ENCODE data around the gene C20orf144.

Gene C20orf144

DNA sequence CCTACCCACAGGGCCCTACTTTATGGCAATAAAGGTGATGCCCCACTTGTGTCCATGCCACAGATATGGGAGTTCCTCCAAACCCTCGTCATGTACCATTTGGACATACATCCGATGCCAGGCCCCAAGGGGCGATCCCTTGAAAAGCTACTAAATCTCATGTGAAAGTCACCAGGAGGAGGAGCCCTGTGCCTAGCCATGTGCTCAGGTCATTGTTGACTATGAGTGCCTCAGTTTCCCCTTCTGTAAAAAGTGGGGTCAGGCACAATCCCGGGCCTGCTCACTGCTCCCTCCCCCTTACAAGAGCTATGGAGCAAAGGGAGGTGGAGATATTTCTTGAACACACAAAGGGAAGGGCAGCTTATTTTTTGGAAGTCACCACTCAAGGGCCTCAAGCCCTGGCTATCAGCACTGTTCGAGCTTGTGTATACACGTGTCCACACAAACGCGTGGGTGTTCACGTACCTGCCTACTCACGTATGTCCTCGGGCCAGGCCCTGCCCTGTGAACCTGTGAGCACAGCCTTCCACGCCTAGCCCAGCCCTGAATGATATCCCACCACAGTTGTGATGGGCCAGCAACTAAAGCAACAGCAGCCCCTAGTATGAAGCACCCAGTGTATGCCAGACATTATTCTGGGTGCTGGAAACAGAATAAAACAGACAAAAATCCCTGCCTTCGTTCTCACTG lies 6.5 kb downstream of the C20orf144 start:
- Mint-ChIP-seq H3K27ac (peak overlapping the region; percentile 17), H3K4me1 (peaks cover 37% of the 10 kb centered on the region), H3K9me3 (no peaks in the 10 kb centered on the region), H3K4me3 (peak overlapping the region; percentile 85), H3K36me3 (no peaks in the 10 kb centered on the region), H3K27me3 (no peaks in the 10 kb centered on the region)

DNA sequence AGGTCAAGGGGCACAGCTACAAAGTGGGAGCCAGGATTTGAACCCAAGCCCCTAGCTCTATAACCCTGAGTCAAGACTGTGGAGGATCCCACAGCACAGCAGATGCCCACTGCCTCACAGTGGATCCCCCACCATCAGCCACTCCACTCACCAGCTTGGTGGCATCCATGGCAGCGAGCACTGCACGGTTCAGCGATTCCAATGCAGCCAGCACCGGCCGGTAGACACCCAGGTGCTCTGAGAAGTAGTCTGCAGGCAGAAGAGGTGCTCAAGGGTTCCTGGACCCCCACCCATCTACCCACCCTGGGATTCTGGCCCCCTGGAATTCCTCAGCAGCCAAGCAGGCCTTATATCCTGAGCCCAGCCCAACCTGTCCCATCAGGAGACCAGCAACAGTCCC lies 7.1 kb downstream of the C20orf144 start:
- Mint-ChIP-seq H3K27ac (no peak overlapping the region), H3K4me1 (peaks cover 37% of the 10 kb centered on the region), H3K36me3 (no peaks in the 10 kb centered on the region)

DNA sequence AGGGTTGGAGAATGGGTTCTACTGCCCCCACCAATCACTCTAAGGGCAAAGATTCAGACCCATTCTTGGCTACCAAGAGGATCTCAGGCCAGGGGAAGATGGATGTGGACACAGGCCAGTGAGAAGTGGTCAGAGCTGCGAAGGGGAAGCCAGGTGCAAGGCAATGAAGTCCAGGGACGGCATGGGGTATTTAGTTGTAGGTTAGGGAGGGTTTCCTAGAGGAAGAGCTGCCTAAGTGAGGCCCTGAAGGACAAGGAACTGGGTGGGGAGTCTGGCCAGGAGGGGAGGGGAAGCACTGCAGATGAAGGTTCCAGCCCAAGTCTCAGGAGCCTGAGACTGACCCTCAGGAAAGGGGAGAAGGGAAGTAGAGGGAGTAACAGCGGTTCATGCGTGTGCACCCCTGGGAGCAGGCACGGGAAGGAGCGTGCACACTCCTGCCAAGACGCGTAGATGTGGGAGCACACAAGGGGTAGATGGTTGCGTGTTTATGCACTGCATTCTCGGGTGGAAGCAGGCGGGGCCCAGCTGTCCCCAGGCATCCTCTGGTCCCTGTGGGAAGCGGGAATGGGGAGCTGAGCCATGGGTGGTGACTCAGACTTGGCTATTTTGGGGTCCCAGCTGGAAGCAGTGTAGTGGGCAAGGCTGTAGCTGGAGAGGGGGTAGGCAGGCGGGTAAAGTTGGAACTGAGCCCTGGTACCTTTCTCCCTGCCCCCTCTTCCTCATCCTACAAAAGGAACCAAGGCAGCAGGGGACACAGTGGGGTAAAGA lies 7.9 kb downstream of the C20orf144 start:
- Mint-ChIP-seq H3K27ac (no peak overlapping the region), H3K36me3 (no peaks in the 10 kb centered on the region), H3K4me3 (no peak overlapping the region), H3K4me1 (peaks cover 32% of the 10 kb centered on the region), H3K9me3 (no peaks in the 10 kb centered on the region), H3K27me3 (no peaks in the 10 kb centered on the region)

More for the DNA sequence above, 7.1 kb downstream of the C20orf144 start:
- no peaks in the 10 kb centered on the region for H3K9me3 Mint-ChIP-seq
- H3K27me3 Mint-ChIP-seq = no peaks in the 10 kb centered on the region
- H3K4me3 Mint-ChIP-seq = no peak overlapping the region

DNA sequence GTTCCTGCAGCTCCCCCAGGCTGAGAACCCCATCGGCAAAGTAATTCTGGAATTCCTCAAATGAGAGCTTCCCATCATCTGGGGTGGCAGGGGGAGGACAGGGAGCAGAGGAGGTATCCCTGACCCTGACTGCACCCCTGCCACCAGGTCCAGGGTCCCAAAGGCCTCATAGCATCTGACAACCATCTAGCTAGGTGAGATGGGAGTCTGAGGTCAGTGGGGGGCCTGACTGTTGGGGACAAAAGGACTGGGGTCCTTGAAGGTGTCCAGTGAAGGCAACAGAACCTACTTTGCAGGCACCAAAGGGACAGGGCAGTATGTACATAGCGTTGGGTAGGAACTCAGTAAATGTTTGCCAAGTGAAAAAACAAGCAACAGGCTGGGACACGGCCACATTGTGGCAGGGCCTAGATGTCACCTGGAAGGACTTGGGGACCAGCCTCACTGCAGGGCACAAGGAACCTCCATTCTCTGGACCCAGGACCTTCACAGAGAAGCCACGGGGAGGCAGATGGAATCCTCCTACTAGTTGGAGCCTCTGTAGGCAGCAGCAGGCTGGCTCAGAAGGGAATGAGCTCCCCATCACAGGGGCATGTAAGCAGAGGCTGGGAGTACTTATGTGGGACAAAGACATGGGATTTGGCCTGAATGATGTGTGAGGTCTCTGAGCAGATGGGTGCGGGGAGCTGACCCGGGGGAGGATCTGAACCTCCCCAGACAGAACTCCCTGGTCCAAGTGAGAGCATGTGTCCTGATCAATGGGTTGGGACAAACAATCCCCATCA lies 8.8 kb downstream of the C20orf144 start:
- Mint-ChIP-seq H3K27ac (no peak overlapping the region), H3K4me3 (no peak overlapping the region), H3K4me1 (peaks cover 31% of the 10 kb centered on the region), H3K9me3 (no peaks in the 10 kb centered on the region), H3K36me3 (no peaks in the 10 kb centered on the region), H3K27me3 (no peaks in the 10 kb centered on the region)

DNA sequence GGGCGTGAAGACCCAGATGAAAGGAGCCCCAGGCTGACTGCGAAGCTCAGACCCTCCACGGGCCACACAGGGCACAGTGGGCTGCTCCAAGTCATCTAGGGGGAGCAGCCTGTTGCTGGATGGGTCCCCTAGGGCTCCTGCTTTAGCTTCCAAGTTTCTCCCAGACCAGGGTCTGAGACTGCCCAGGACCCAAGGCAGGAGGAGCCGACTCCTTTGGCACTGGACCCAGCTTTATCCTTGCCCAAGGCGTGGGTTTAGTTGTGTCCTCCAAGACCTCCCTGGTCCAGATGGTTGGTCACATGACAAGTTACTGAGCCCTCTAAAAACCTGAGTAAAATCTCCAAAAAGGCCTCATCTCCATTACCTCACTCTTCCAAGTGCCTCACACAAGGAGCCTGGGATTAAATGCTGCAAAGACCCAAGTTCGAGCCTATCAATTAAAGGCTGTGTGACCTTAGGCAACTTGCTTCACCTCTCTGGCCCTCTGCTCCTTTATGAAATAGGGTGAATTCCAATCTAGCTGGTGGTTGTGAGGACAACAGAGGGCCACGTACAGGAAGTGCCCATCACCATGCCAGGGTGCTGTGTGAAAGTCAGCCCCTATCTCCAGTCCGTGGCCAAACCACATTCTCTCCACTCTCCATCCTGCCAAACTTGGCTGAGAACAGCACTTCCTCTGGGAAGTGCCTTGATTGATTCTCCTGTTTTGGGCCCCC lies 9.6 kb downstream of the C20orf144 start:
- Mint-ChIP-seq H3K4me3 (no peak overlapping the region), H3K9me3 (no peaks in the 10 kb centered on the region), H3K4me1 (peaks cover 29% of the 10 kb centered on the region), H3K36me3 (no peaks in the 10 kb centered on the region), H3K27me3 (no peaks in the 10 kb centered on the region), H3K27ac (peak overlapping the region; percentile 35)

DNA sequence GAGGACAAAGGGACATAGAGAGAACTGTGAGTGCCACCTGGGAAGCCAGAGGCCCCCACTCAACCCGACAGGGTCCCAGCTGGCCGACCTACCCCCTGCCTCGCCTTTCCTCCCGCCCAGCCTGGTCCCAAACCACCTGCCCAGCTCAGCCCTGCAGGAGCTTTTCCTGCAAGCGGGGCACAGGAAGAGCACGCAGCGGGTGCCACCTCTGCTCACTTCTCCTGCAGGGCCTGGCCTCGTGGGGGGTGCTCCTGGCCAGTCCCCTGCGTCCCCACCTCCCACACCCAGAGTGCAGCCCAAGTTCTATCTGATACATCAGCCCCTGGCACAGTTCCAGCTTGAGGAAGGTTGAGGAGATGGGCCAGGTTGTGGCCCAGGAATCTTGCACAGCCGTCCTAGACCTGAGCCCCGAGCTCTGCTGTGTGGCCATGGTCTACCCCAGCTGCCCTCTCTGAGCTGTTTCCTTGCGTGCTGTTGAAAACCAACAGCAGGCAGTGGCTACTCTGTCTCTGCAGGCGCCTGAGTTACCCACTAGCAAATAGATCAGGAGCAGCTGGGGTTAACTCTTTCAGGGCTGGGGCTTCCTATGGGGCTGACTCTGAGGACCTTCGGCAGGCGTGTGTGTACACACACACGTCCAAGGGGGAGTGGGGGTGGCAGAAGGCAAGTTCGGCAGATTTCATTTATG lies 10.4 kb downstream of the C20orf144 start:
- Mint-ChIP-seq H3K27ac (peak overlapping the region; percentile 74), H3K4me3 (peak overlapping the region; percentile 68), H3K27me3 (no peaks in the 10 kb centered on the region), H3K4me1 (peaks cover 30% of the 10 kb centered on the region), H3K9me3 (no peaks in the 10 kb centered on the region), H3K36me3 (no peaks in the 10 kb centered on the region)

DNA sequence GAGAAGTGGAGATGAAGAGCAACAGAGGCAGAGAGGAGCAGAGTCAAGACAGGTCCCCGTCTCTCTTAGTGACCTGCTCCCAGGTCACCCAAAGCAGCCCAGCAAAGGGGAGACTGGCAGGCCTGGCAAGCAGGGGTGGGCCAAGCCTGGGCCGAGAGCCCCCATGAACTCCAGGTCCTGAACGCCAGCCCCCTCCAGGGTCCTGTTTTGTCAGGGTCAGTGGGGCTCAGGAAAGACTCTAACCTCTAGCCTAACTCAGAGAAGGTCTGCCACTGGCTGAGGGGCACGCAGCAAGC lies 10.9 kb downstream of the C20orf144 start:
- Mint-ChIP-seq H3K4me3 (peak overlapping the region; percentile 88), H3K4me1 (peaks cover 35% of the 10 kb centered on the region), H3K27me3 (no peaks in the 10 kb centered on the region), H3K27ac (peak overlapping the region; percentile 74), H3K36me3 (no peaks in the 10 kb centered on the region), H3K9me3 (no peaks in the 10 kb centered on the region)

DNA sequence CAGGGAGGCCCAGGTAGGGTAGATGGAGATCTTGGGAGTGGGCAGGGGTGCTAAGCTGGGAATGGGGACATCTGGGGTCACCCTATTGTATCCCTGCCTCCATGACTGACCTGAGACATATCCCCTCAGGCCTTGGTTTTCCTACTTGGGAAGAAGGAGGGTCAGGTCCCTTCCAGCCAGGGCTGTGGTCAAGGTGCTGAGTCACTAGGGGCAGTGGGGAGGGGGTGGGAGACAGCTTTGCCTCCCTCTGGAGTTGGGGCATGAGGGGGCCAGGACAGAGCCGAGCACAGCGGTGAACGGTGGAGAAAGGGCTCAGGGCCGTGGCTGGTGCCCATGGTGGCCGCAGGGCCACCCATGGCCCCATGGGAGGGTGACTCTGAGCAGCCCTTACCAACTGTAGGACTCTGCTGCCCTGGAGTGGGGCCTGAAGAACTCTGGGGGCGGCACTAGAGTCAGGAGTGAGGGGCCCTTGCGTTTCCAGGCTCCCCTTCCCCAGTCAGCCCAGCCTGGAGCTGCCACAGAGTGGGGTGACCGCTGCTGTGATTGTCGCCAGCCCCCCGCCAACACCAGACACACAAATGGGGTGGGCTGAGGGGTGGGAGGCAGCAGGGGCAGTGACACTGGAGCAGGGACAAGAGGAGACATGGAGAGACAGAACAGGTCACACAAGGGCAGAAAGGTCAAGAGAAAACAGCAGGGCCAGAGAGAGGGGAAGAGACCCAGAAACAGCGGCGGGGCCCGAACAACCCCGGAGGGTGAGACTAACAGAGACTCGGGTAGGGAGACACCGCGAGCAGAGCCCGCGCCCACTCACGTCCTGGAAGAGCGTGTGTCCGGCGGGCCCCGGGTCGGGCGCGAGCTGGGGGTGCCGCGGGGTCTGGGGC lies 11.5 kb downstream of the C20orf144 start:
- H3K4me1 Mint-ChIP-seq = peaks cover 38% of the 10 kb centered on the region
- H3K36me3 Mint-ChIP-seq = no peaks in the 10 kb centered on the region
- no peaks in the 10 kb centered on the region for H3K27me3 Mint-ChIP-seq
- peak overlapping the region; percentile 88 for H3K4me3 Mint-ChIP-seq
- no peaks in the 10 kb centered on the region for H3K9me3 Mint-ChIP-seq
- peak overlapping the region; percentile 23 for H3K27ac Mint-ChIP-seq

DNA sequence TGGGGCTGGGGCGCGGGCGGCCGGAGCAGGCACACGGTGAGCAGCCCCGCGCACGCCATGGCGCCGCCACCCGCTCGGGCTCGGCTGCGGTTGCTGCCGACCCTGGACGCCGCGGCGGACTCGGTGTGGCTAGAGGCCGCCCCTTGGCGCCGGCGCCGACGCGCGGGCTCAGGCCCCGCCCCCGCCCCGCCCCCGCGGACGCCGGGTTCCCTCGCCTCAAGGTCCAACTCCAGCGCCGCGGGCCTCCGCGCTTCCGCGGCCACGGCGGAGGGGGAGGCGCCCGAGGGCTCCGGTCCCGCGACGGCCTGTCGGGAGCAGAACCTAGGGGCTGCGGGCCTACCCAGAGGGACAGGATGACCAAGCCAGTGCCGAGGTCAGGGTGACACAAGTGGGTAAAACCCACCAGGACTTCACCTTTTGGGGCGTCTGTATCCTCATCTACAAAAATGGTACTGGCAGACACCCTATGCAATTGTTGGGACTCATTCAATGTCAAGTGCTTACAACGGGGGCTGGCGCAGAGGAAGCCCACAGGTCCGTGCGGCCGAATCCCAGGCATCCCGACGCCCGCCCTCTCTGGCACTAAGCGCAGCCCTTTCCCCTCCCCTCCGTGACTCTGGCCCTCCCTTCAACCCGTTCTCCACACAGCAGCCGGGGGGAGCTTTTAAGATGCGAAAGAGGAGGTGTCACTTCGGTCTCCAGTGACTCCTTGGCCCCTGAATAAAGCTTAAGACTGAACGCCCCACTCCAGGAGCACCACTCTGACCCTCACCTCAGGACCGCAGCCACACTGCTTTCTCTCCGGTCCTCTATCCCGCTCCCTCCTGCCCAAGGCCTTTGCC lies 12.4 kb downstream of the C20orf144 start, which contains the start of gene NECAB3:
Gene NECAB3 (minus strand): TSS at position 135 of the 842 bp plus-strand sequence. CDS start 76 bp downstream, at position 59.
- H3K27me3 Mint-ChIP-seq = no peaks in the 10 kb centered on the region
- H3K9me3 Mint-ChIP-seq = no peaks in the 10 kb centered on the region
- peak within 1 kb of the TSS; percentile 89 for H3K4me3 Mint-ChIP-seq
- no peaks in the 10 kb centered on the region for H3K36me3 Mint-ChIP-seq
- H3K4me1 Mint-ChIP-seq = peaks cover 46% of the 10 kb centered on the region
- H3K27ac Mint-ChIP-seq = peak within 1 kb of the TSS; percentile 89

DNA sequence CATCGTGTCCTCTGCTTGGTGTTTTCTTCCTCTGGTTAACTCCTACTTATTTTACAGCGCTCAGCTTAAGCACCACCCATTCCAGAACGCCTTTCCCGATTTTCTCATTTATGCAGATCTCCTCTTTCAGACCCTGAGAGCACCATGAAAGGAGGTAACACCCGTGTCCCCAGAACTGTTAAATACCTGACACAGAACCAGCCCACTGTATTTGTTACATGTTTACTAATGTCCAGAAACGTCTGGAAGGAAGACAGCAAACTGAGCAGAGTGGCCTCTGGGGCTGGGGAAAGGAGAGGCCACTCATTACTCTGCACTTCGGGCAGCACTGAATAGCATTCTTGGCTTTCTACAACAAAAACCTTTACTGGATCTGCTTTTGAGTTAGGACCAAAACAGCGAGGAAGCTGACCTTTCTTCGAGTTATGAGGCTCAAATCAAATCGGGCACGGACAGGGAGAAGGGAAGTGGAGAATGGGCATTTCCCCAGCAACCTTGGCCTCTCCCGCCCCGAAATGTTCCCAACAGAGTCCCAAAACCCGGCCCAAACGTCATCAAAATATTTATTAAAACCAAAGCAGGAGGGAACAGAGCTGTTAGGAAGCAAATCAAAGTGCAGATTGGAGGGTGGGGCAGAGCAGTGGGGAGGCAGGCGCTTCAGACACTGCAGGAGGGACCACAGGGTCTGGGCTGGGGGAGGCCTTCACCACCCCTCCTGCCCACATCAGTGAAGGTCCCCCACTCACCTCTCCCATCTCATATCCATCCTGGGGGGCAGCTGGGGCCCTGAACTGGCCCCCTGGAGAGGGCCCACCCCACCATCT lies 13.2 kb downstream of the C20orf144 start:
- Mint-ChIP-seq H3K36me3 (no peaks in the 10 kb centered on the region), H3K4me3 (peak overlapping the region; percentile 89), H3K27me3 (no peaks in the 10 kb centered on the region), H3K9me3 (no peaks in the 10 kb centered on the region), H3K27ac (peak overlapping the region; percentile 89), H3K4me1 (peaks cover 50% of the 10 kb centered on the region)

DNA sequence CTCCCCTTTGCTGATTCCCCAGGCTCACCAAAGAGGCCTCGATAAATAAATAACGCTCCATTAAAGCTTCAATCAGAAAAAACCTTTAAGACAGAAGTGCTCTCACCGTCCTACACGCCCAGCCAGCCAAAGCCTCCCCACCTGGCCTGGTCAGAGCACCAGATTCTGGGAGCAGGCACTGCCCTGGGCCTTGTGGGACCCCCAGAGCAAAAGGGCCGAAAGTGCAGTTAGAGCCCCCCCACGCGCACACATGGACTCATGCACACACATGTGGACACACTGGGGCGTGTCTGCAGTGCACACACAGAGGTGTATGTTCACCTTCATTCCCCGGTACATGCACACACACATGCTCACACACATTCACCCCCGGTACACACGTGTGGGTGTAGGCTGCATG lies 14.0 kb downstream of the C20orf144 start:
- H3K9me3 Mint-ChIP-seq = no peaks in the 10 kb centered on the region
- H3K4me3 Mint-ChIP-seq = peak overlapping the region; percentile 15
- no peaks in the 10 kb centered on the region for H3K27me3 Mint-ChIP-seq
- H3K36me3 Mint-ChIP-seq = no peaks in the 10 kb centered on the region
- no peak overlapping the region for H3K27ac Mint-ChIP-seq
- peaks cover 54% of the 10 kb centered on the region for H3K4me1 Mint-ChIP-seq

DNA sequence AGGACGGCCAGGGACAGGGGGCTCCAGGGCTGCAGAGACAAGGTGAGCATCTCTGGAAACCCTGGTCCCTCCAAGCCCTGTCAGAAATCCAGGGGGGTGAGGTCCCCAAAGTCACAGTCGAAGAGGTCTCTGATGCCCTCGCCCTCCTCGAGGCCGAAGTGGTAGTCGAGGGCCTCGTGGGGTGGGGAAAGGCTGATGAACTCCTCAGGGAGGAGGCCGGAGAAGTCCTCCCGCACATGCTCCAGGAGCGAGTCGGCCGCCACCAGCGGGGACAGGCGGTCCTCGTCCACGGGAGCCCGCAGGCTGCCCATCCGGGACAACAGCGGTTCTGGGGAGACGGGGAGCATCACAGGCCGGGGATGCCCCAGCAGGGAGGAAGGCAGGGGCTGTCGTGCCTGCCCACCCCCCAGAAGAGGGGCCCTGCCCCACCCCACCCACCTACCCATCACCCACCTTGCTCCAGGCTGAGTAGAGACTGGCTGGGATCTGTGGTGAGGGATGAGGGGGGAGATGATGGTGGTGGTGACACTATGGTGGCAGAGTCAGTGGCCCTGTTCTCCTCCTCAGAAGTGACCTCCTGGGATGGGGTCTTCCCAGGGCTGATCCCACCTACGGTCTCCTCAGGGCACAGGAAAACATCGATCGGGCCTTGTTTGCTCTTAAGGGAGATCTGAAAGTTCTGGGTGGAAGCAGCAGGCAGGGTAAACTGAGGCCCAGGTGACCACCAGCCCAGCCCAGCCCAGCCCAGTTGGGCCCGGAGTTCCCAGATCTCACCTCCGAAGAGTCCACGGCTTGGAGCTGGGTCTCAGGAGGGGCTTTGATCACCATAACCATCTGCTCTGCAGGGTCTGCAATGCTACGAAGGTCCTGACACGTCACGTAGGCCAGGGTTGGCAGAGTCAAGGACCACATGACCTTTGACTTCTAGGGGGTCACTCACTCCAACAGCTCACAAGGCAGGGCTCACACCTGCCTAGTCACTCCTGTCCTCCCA lies 14.8 kb downstream of the C20orf144 start:
- H3K27ac Mint-ChIP-seq = no peak overlapping the region
- no peaks in the 10 kb centered on the region for H3K27me3 Mint-ChIP-seq
- H3K9me3 Mint-ChIP-seq = no peaks in the 10 kb centered on the region
- H3K4me1 Mint-ChIP-seq = peaks cover 57% of the 10 kb centered on the region
- no peaks in the 10 kb centered on the region for H3K36me3 Mint-ChIP-seq
- H3K4me3 Mint-ChIP-seq = no peak overlapping the region
